K562 (cell line): ENCODE measurements around the gene CA6. TPM values are rescaled to one million over a fixed set of nuclear protein-coding genes. Genes with fewer than 3 reads are reported as not detected.
A peak's percentile ranks its signal among the peaks of the same experiment; 100 is the strongest.

Experiments used
- ATAC-seq: fragments of 200-7000 bp; cut with Tn5 transposase; 3 replicates; pipeline ENCODE4 v1.9.1; 2020; ENCODE audit warnings: moderate library complexity
- BruUV-seq: library from RNA; stranded (reverse); fragments of 400-500 nt; replicated peaks from 2 replicates; lab custom pipeline; 2021; lab: Mats Ljungman, UMichigan
- CTCF ChIA-PET: fragments of 300-600 bp; formaldehyde crosslinking; extraction: SDS; loops from one replicate; lab custom pipeline; 2021; ENCODE audit warnings: low intra/inter-chr PET ratio; lab: Yijun Ruan, JAX
- POLR2A ChIA-PET: fragments of 300-600, 350-650 bp; sonication (Branson Sonifier 250); formaldehyde crosslinking; extraction: SDS; loops from one replicate; lab custom pipeline; 2021; ENCODE audit warnings: antibody characterized with exemption, inconsistent platforms; lab: Yijun Ruan, JAX
- DNase-seq, 4 experiments: peaks; one replicate each; pipeline versions ENCODE4 v3.0.0 to v3.0.0-alpha.2; 2011 to 2018; ENCODE audit warnings: low spot score in 3 of 4, mixed read lengths in 3 of 4; ENCODE audit errors: extremely low read depth in 1 of 4
- FAIRE-seq: peaks from 2 replicates; lab custom pipeline; 2011; peaks lifted over from hg19 to GRCh38; lab: Jason Lieb, UNC
- H2AFZ ChIP-seq: 2 replicates; pipeline ENCODE4 v1.6.0; 2011; ENCODE audit warnings: low read depth, low read length, control low read depth, inconsistent platforms
- H3K27ac ChIP-seq: fragments of 200-600 bp; 3 replicates; pipeline ENCODE4 v1.8.0; 2011; ENCODE audit warnings: low read depth, mild to moderate bottlenecking, control low read depth, inconsistent platforms, low read length, moderate library complexity, mixed read lengths; ENCODE audit errors: extremely low read depth
- H3K27me3 ChIP-seq, 2 experiments: fragments of 300-600 bp in 1 of 2; 2 replicates in 1 of 2; 3 replicates in 1 of 2; pipeline versions ENCODE4 v1.6.0 to v1.8.0; 2011; ENCODE audit warnings: inconsistent platforms in 2 of 2, low read length in 2 of 2, mild to moderate bottlenecking in 1 of 2, mixed read lengths in 1 of 2, moderate library complexity in 1 of 2; ENCODE audit not compliant: control insufficient read depth in 2 of 2, insufficient read depth in 2 of 2
- H3K36me3 ChIP-seq: fragments of 300-600 bp; 3 replicates; pipeline ENCODE4 v1.8.0; 2011; ENCODE audit warnings: mild to moderate bottlenecking, low read length, inconsistent platforms; ENCODE audit not compliant: control insufficient read depth, insufficient read depth
- H3K4me1 ChIP-seq, 2 experiments: fragments of 200-600 bp in 1 of 2; replicated peaks in 1 of 2; 2 replicates in 1 of 2; 3 replicates in 1 of 2; pipeline versions ENCODE4 v1.5.1 to v1.8.0; 2011; ENCODE audit warnings: inconsistent platforms in 2 of 2, low read length in 2 of 2, mild to moderate bottlenecking in 1 of 2, mixed read lengths in 1 of 2, moderate library complexity in 1 of 2; ENCODE audit not compliant: control insufficient read depth in 2 of 2, insufficient read depth in 2 of 2
- H3K4me2 ChIP-seq: 2 replicates; pipeline ENCODE4 v1.6.1; 2011; ENCODE audit warnings: low read length, control low read depth, inconsistent platforms, mixed read lengths; ENCODE audit not compliant: insufficient read depth
- H3K4me3 ChIP-seq: fragments of 200-600 bp; sonication (generic), shearing (Covaris generic); 2 replicates; pipeline ENCODE4 v1.5.1; 2016; ENCODE audit warnings: control low read depth, inconsistent platforms
- H3K79me2 ChIP-seq: fragments of 200-600 bp; 3 replicates; pipeline ENCODE4 v1.8.0; 2011; ENCODE audit warnings: low read length, inconsistent platforms; ENCODE audit not compliant: control insufficient read depth, insufficient read depth
- H3K9ac ChIP-seq, 2 experiments: 2 replicates each; pipeline versions ENCODE4 v1.6.0 to v1.6.1; 2011; ENCODE audit warnings: low read depth in 2 of 2, low read length in 2 of 2, control low read depth in 1 of 2, inconsistent platforms in 1 of 2, mild to moderate bottlenecking in 1 of 2, mixed read lengths in 1 of 2; ENCODE audit not compliant: insufficient read depth in 1 of 2
- H3K9me1 ChIP-seq: one replicate; pipeline ENCODE4 v1.6.0; 2011; ENCODE audit warnings: inconsistent platforms, mild to moderate bottlenecking, low read length, moderate library complexity; ENCODE audit not compliant: control insufficient read depth, insufficient read depth
- H3K9me3 ChIP-seq: replicated peaks from 2 replicates; pipeline ENCODE4 v1.5.1; 2011; ENCODE audit warnings: low read depth, low read length, inconsistent platforms; ENCODE audit not compliant: control insufficient read depth, insufficient read depth
- H4K20me1 ChIP-seq: replicated peaks from 2 replicates; pipeline ENCODE4 v1.6.1; 2011; ENCODE audit warnings: low read length, inconsistent platforms, mixed read lengths; ENCODE audit not compliant: control insufficient read depth, insufficient read depth
- CLOCK ChIP-seq: fragments of 250-450 bp; sonication (Bioruptor Pico); IDR thresholded peaks from 2 replicates; pipeline ENCODE4 v1.4.0; 2020; ENCODE audit warnings: mild to moderate bottlenecking, moderate library complexity, borderline replicate concordance
- CTCFL ChIP-seq: IDR thresholded peaks from 2 replicates; pipeline ENCODE4 v1.6.1; 2011; ENCODE audit warnings: borderline replicate concordance, low read depth, mild to moderate bottlenecking, moderate library complexity, low read length; ENCODE audit not compliant: insufficient read depth, poor library complexity, severe bottlenecking
- DEAF1 ChIP-seq: fragments of 450-650 bp; formaldehyde crosslinking; IDR thresholded peaks from 2 replicates; pipeline ENCODE4 v1.4.0; 2020; ENCODE audit warnings: mild to moderate bottlenecking, moderate library complexity
- HNRNPK ChIP-seq: fragments of 200-400 bp; formaldehyde crosslinking; IDR thresholded peaks from one replicate; pipeline ENCODE4 v1.6.1; 2018; ENCODE audit warnings: mild to moderate bottlenecking, low read depth, low read length; ENCODE audit not compliant: poor library complexity, severe bottlenecking
- KLF16 ChIP-seq: IDR thresholded peaks from 2 replicates; pipeline ENCODE4 v1.6.1; 2016; ENCODE audit warnings: antibody characterized with exemption
- RAD21 ChIP-seq, 2 experiments: fragments of 250-450 bp in 1 of 2; fragments of 450-650 bp in 1 of 2; sonication (Bioruptor Pico) in 1 of 2; formaldehyde crosslinking in 1 of 2; IDR thresholded peaks in 1 of 2; conservative IDR thresholded peaks in 1 of 2; 2 replicates each; pipeline versions ENCODE4 v1.4.0 to v1.8.0; 2020 to 2022; ENCODE audit warnings: mild to moderate bottlenecking in 2 of 2, moderate library complexity in 1 of 2
- SMC3 ChIP-seq: conservative IDR thresholded peaks from 2 replicates; pipeline ENCODE4 v1.6.1; 2011; ENCODE audit warnings: low read depth, low read length, improper control_type of control experiment; ENCODE audit not compliant: insufficient read depth
- ZBTB7A ChIP-seq: IDR thresholded peaks from 2 replicates; pipeline ENCODE4 v1.6.1; 2011; ENCODE audit warnings: low read depth, mild to moderate bottlenecking, low read length, moderate library complexity, borderline replicate concordance; ENCODE audit not compliant: control insufficient read depth
- WGBS: fragments of 100-300 bp; shearing (Covaris generic); methylation state at CpG from one replicate; pipeline ENCODE4 v1.1.6; 2016; ENCODE audit warnings: low coverage, mixed read lengths; ENCODE audit not compliant: insufficient coverage; ENCODE audit errors: missing lambda C conversion rate; 5-methylcytosine and 5-hydroxymethylcytosine counted together
- in situ Hi-C: fragments of 300-500 bp; cut with MboI; formaldehyde crosslinking; loops from 4 replicates; pipeline ENCODE4 v1.15.0; 2018; ENCODE audit warnings: inconsistent platforms, mixed read lengths
- intact Hi-C: fragments of 100-400 bp; cut with micrococcal nuclease; formaldehyde crosslinking; loops from 2 replicates; pipeline ENCODE4 v1.14.2; 2022
- polyA plus RNA-seq, 8 experiments: library from polyadenylated mRNA; depleted of rRNA in 4 of 8; stranded (reverse) in 5 of 8; unstranded in 3 of 8; fragments of >200 nt; fragmentation: Nextera tagmentation in 2 of 8; fragmentation: Illumina TruSeq in 1 of 8; extraction: Ambion mirVana in 2 of 8; extraction: Trizol in 1 of 8; gene quantifications; 2 replicates each; pipeline versions ENCODE4 v1.2.1 to v1.2.3, GENCODE V29; 2011 to 2014; ENCODE audit warnings: inconsistent platforms in 1 of 8, missing spikeins in 1 of 8
- total RNA-seq, 7 experiments: library from RNA; depleted of rRNA in 6 of 7; stranded (reverse); fragments of >200 nt in 6 of 7; fragmentation: Illumina TruSeq in 2 of 7; extraction: Trizol in 2 of 7; gene quantifications; 2 replicates each; pipeline versions ENCODE4 v1.2.1 to v1.2.3, GENCODE V29; 2011 to 2021; ENCODE audit warnings: low replicate concordance in 1 of 7
- TF ChIP-seq, protein P1 (sequence below): sonication (generic); formaldehyde crosslinking; IDR thresholded peaks from 2 replicates; pipeline ENCODE4 v1.8.1; 2023; ENCODE audit warnings: mild to moderate bottlenecking, missing genetic modification reagents

Gene CA6
- total and polyA plus RNA-seq, 9 of the 15 experiments (the other 6 are each of a cell fraction or from before 2014, with no cell fraction given), result not detected

GRCh38 chr1:8986814-8987190 is 41.1 kb downstream of the CA6 start (continued):
- no peak for TF ChIP-seq CLOCK (CRISPR knock-in tag)

GRCh38 chr1:8987881-8988617 is 42.4 kb downstream of the CA6 start:
- ChIA-PET CTCF (interaction anchor here (0.5 to 2.8 kb wide), 8 partner anchors 11 to 168 kb away, joined by 3 to 23 read pairs (median 4); no protein-coding TSS in a partner anchor), POLR2A (interaction anchor here (0.6 to 1.8 kb wide), 6 partner anchors 17 to 131 kb away, joined by 3 to 7 read pairs (median 4); no protein-coding TSS in a partner anchor)
- no peaks in the 10 kb centered on the region for H3K79me2 ChIP-seq
- no TSS peak for BruUV-seq
- DNase-seq (peak; percentile 62 to 86 (median 80)), FAIRE-seq (peak; percentile 91), ATAC-seq (peak; percentile 95)
- no peak overlapping the region for H3K4me3 ChIP-seq
- WGBS, result 1% methylated on average over 9 of the region's 9 CpGs
- peaks cover 9 to 32% of the 10 kb centered on the region in 2 experiments for H3K27me3 ChIP-seq
- no peaks in the 10 kb centered on the region for H3K4me1 ChIP-seq
- no peaks in the 10 kb centered on the region for H4K20me1 ChIP-seq
- in situ Hi-C loops, result loop anchor here (5.0 kb wide), 1 partner anchor 71 kb away; no protein-coding TSS in a partner anchor
- H3K36me3 ChIP-seq, result no peaks in the 10 kb centered on the region
- no peak overlapping the region for H3K9ac ChIP-seq
- no peaks in the 10 kb centered on the region; the same call in 1 of the 2 replicates for H3K9me3 ChIP-seq
- no peak overlapping the region for H3K27ac ChIP-seq
- H3K9me1 ChIP-seq, result no peaks in the 10 kb centered on the region
- intact Hi-C loops, result loop anchor here (1.0 to 2.0 kb wide), 2 partner anchors 70 to 129 kb away; no protein-coding TSS in a partner anchor
- H2AFZ ChIP-seq, result no peak overlapping the region
- H3K4me2 ChIP-seq, result no peak overlapping the region
- TF ChIP-seq HNRNPK (no peak), DEAF1 (peak; percentile 40; the same call in 1 of the 2 replicates), ZBTB7A (peak; percentile 64; the same call in 1 of the 2 replicates), RAD21 (CRISPR knock-in tag; conservative IDR thresholded peaks at IDR 0.05 in 1 of 2, IDR thresholded peaks at IDR 0.05 in 1 of 2) (peak; percentile 56 to 79), KLF16 (peak; percentile 48; the same call in 1 of the 2 replicates), SMC3 (peak; percentile 80), CTCFL (no peak)
- TF ChIP-seq, protein P1, sequence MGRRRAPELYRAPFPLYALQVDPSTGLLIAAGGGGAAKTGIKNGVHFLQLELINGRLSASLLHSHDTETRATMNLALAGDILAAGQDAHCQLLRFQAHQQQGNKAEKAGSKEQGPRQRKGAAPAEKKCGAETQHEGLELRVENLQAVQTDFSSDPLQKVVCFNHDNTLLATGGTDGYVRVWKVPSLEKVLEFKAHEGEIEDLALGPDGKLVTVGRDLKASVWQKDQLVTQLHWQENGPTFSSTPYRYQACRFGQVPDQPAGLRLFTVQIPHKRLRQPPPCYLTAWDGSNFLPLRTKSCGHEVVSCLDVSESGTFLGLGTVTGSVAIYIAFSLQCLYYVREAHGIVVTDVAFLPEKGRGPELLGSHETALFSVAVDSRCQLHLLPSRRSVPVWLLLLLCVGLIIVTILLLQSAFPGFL (CRISPR knock-in tag), result 0 out of 2 replicates have a peak, but pooled peaks have one; percentile 75
